ENCODE data around the gene ITGAX. TPM values are rescaled to one million over a fixed set of nuclear protein-coding genes. Genes with fewer than 3 reads are reported as not detected.

Gene ITGAX
- polyA plus RNA-seq, 3 donors: 0.39 to 1.9 (median 0.65) TPM

GRCh38 chr16:31365131-31365865 lies 10.3 kb downstream of the ITGAX start:
- DNase-seq (ENCODE audit: extremely low read depth in 1 of 11, low read depth in 9 of 11, low spot score in 4 of 11): no peak

- no peak for DNase-seq (ENCODE audit: extremely low read depth in 1 of 11, low read depth in 9 of 11, low spot score in 4 of 11)
Observed at GRCh38 chr16:31367853-31368252, 12.9 kb downstream of the ITGAX start.

GRCh38 chr16:31371008-31371407 lies 16.0 kb downstream of the ITGAX start:
- no peak for DNase-seq (ENCODE audit: extremely low read depth in 1 of 11, low read depth in 9 of 11, low spot score in 4 of 11)

GRCh38 chr16:31371619-31372484 lies 16.9 kb downstream of the ITGAX start:
- DNase-seq (ENCODE audit: extremely low read depth in 1 of 11, low read depth in 9 of 11, low spot score in 4 of 11): peak in 1 of 11 donors; percentile 3

GRCh38 chr16:31373235-31373634 lies 18.3 kb downstream of the ITGAX start:
- DNase-seq (ENCODE audit: extremely low read depth in 1 of 11, low read depth in 9 of 11, low spot score in 4 of 11): no peak

- no peak for DNase-seq (ENCODE audit: extremely low read depth in 1 of 11, low read depth in 9 of 11, low spot score in 4 of 11)
Observed at GRCh38 chr16:31375231-31375630, 20.3 kb downstream of the ITGAX start.

- DNase-seq (ENCODE audit: extremely low read depth in 1 of 11, low read depth in 9 of 11, low spot score in 4 of 11): no peak
Observed at GRCh38 chr16:31376705-31377104, 21.7 kb downstream of the ITGAX start.

- no peak for DNase-seq (ENCODE audit: extremely low read depth in 1 of 11, low read depth in 9 of 11, low spot score in 4 of 11)
Observed at GRCh38 chr16:31377210-31377903, 22.4 kb downstream of the ITGAX start.

GRCh38 chr16:31380201-31380600 lies 25.2 kb downstream of the ITGAX start:
- no peak for DNase-seq (ENCODE audit: extremely low read depth in 1 of 11, low read depth in 9 of 11, low spot score in 4 of 11)

GRCh38 chr16:31382485-31383161 lies 27.6 kb downstream of the ITGAX start:
- DNase-seq (ENCODE audit: extremely low read depth in 1 of 11, low read depth in 9 of 11, low spot score in 4 of 11): peak in 7 of 11 donors; percentile 9 to 42 (median 24)

GRCh38 chr16:31385680-31386079 lies 30.7 kb downstream of the ITGAX start:
- no peak for DNase-seq (ENCODE audit: extremely low read depth in 1 of 11, low read depth in 9 of 11, low spot score in 4 of 11)

GRCh38 chr16:31386157-31386984 lies 31.4 kb downstream of the ITGAX start:
- DNase-seq (ENCODE audit: extremely low read depth in 1 of 11, low read depth in 9 of 11, low spot score in 4 of 11): peak in 2 of 11 donors; percentile 13 to 20

GRCh38 chr16:31388535-31388934 lies 33.6 kb downstream of the ITGAX start:
- no peak for DNase-seq (ENCODE audit: extremely low read depth in 1 of 11, low read depth in 9 of 11, low spot score in 4 of 11)

GRCh38 chr16:31390504-31391041 lies 35.6 kb downstream of the ITGAX start:
- DNase-seq (ENCODE audit: extremely low read depth in 1 of 11, low read depth in 9 of 11, low spot score in 4 of 11): no peak

- DNase-seq (ENCODE audit: extremely low read depth in 1 of 11, low read depth in 9 of 11, low spot score in 4 of 11): no peak
Observed at GRCh38 chr16:31393056-31393455, 38.1 kb downstream of the ITGAX start, which contains the start of gene ITGAD. ITGAD (plus strand) TSS chr16:31393335; CDS start chr16:31393361, 26 bp downstream.

GRCh38 chr16:31395647-31396046 lies 40.7 kb downstream of the ITGAX start:
- DNase-seq (ENCODE audit: extremely low read depth in 1 of 11, low read depth in 9 of 11, low spot score in 4 of 11): no peak

GRCh38 chr16:31397096-31397660 lies 42.2 kb downstream of the ITGAX start:
- no peak for DNase-seq (ENCODE audit: extremely low read depth in 1 of 11, low read depth in 9 of 11, low spot score in 4 of 11)

GRCh38 chr16:31397701-31398100 lies 42.7 kb downstream of the ITGAX start:
- DNase-seq (ENCODE audit: extremely low read depth in 1 of 11, low read depth in 9 of 11, low spot score in 4 of 11): no peak

Data from renal cortex interstitium (tissue), 11 donors.